ENCODE results near the gene ACVR1B.

Gene ACVR1B

GRCh38 chr12:51937926-51938325 lies 13.6 kb upstream of the ACVR1B start:
- no peaks in the 10 kb centered on the region for H3K4me1 ChIP-seq (ENCODE audit: control insufficient read depth, low read depth, low read length)
- H3K36me3 ChIP-seq (ENCODE audit: control insufficient read depth, low read depth, low read length) = no peaks in the 10 kb centered on the region
- no peaks in the 10 kb centered on the region for H3K27me3 ChIP-seq (ENCODE audit: control insufficient read depth, insufficient read depth, low read length)
- no peak overlapping the region for H3K4me3 ChIP-seq (ENCODE audit: low read length)
- H3K27ac ChIP-seq (ENCODE audit: low read length) = no peak overlapping the region
- H3K9ac ChIP-seq (ENCODE audit: low read length) = no peak overlapping the region
- H3K9me3 ChIP-seq (ENCODE audit: control insufficient read depth, low read depth, low read length) = no peaks in the 10 kb centered on the region

- no peaks in the 10 kb centered on the region for H3K9me3 ChIP-seq (ENCODE audit: control insufficient read depth, low read depth, low read length)
- no peak overlapping the region for H3K27ac ChIP-seq (ENCODE audit: low read length)
- no peaks in the 10 kb centered on the region for H3K36me3 ChIP-seq (ENCODE audit: control insufficient read depth, low read depth, low read length)
- H3K4me3 ChIP-seq (ENCODE audit: low read length) = no peak overlapping the region
- H3K27me3 ChIP-seq (ENCODE audit: control insufficient read depth, insufficient read depth, low read length) = no peaks in the 10 kb centered on the region
- no peaks in the 10 kb centered on the region for H3K4me1 ChIP-seq (ENCODE audit: control insufficient read depth, low read depth, low read length)
- H3K9ac ChIP-seq (ENCODE audit: low read length) = no peak overlapping the region
These were observed 12.8 kb upstream of the ACVR1B start for GRCh38 chr12:51938726-51939125.

GRCh38 chr12:51941011-51941581 lies 10.4 kb upstream of the ACVR1B start:
- H3K4me3 ChIP-seq (ENCODE audit: low read length) = no peak overlapping the region
- H3K27ac ChIP-seq (ENCODE audit: low read length) = no peak overlapping the region

GRCh38 chr12:51941604-51942003 lies 9.9 kb upstream of the ACVR1B start:
- Histone ChIP-seq H3K27ac (ENCODE audit: low read length) (no peak overlapping the region), H3K4me3 (ENCODE audit: low read length) (no peak overlapping the region), H3K4me1 (ENCODE audit: control insufficient read depth, low read depth, low read length) (no peaks in the 10 kb centered on the region), H3K9me3 (ENCODE audit: control insufficient read depth, low read depth, low read length) (peaks cover 5% of the 10 kb centered on the region), H3K9ac (ENCODE audit: low read length) (no peak overlapping the region), H3K27me3 (ENCODE audit: control insufficient read depth, insufficient read depth, low read length) (no peaks in the 10 kb centered on the region), H3K36me3 (ENCODE audit: control insufficient read depth, low read depth, low read length) (no peaks in the 10 kb centered on the region)

More at GRCh38 chr12:51941011-51941581, 10.4 kb upstream of the ACVR1B start:
- no peaks in the 10 kb centered on the region for H3K36me3 ChIP-seq (ENCODE audit: control insufficient read depth, low read depth, low read length)
- no peaks in the 10 kb centered on the region for H3K27me3 ChIP-seq (ENCODE audit: control insufficient read depth, insufficient read depth, low read length)
- H3K4me1 ChIP-seq (ENCODE audit: control insufficient read depth, low read depth, low read length) = no peaks in the 10 kb centered on the region
- peaks cover 5% of the 10 kb centered on the region for H3K9me3 ChIP-seq (ENCODE audit: control insufficient read depth, low read depth, low read length)
- no peak overlapping the region for H3K9ac ChIP-seq (ENCODE audit: low read length)

- Histone ChIP-seq H3K9ac (ENCODE audit: low read length) (no peak overlapping the region), H3K4me3 (ENCODE audit: low read length) (no peak overlapping the region), H3K4me1 (ENCODE audit: control insufficient read depth, low read depth, low read length) (no peaks in the 10 kb centered on the region), H3K27ac (ENCODE audit: low read length) (no peak overlapping the region), H3K9me3 (ENCODE audit: control insufficient read depth, low read depth, low read length) (peaks cover 5% of the 10 kb centered on the region), H3K27me3 (ENCODE audit: control insufficient read depth, insufficient read depth, low read length) (no peaks in the 10 kb centered on the region), H3K36me3 (ENCODE audit: control insufficient read depth, low read depth, low read length) (no peaks in the 10 kb centered on the region)
These were observed 9.4 kb upstream of the ACVR1B start for GRCh38 chr12:51942056-51942455.

GRCh38 chr12:51942501-51943000 lies 8.9 kb upstream of the ACVR1B start:
- Histone ChIP-seq H3K9ac (ENCODE audit: low read length) (no peak overlapping the region), H3K27me3 (ENCODE audit: control insufficient read depth, insufficient read depth, low read length) (peaks cover 2% of the 10 kb centered on the region), H3K36me3 (ENCODE audit: control insufficient read depth, low read depth, low read length) (no peaks in the 10 kb centered on the region), H3K4me1 (ENCODE audit: control insufficient read depth, low read depth, low read length) (no peaks in the 10 kb centered on the region), H3K9me3 (ENCODE audit: control insufficient read depth, low read depth, low read length) (peaks cover 5% of the 10 kb centered on the region), H3K4me3 (ENCODE audit: low read length) (no peak overlapping the region), H3K27ac (ENCODE audit: low read length) (no peak overlapping the region)

- H3K9me3 ChIP-seq (ENCODE audit: control insufficient read depth, low read depth, low read length) = peaks cover 5% of the 10 kb centered on the region
- no peak overlapping the region for H3K4me3 ChIP-seq (ENCODE audit: low read length)
- H3K27ac ChIP-seq (ENCODE audit: low read length) = no peak overlapping the region
- no peaks in the 10 kb centered on the region for H3K4me1 ChIP-seq (ENCODE audit: control insufficient read depth, low read depth, low read length)
- H3K27me3 ChIP-seq (ENCODE audit: control insufficient read depth, insufficient read depth, low read length) = peaks cover 9% of the 10 kb centered on the region
- H3K9ac ChIP-seq (ENCODE audit: low read length) = no peak overlapping the region
- no peaks in the 10 kb centered on the region for H3K36me3 ChIP-seq (ENCODE audit: control insufficient read depth, low read depth, low read length)
These were observed 8.2 kb upstream of the ACVR1B start for GRCh38 chr12:51943346-51943745.

GRCh38 chr12:51944608-51945233 lies 6.8 kb upstream of the ACVR1B start:
- H3K4me3 ChIP-seq (ENCODE audit: low read length) = no peak overlapping the region
- H3K27me3 ChIP-seq (ENCODE audit: control insufficient read depth, insufficient read depth, low read length) = peaks cover 22% of the 10 kb centered on the region
- H3K9ac ChIP-seq (ENCODE audit: low read length) = no peak overlapping the region
- H3K27ac ChIP-seq (ENCODE audit: low read length) = no peak overlapping the region
- H3K36me3 ChIP-seq (ENCODE audit: control insufficient read depth, low read depth, low read length) = no peaks in the 10 kb centered on the region
- H3K4me1 ChIP-seq (ENCODE audit: control insufficient read depth, low read depth, low read length) = no peaks in the 10 kb centered on the region
- peaks cover 5% of the 10 kb centered on the region for H3K9me3 ChIP-seq (ENCODE audit: control insufficient read depth, low read depth, low read length)

- Histone ChIP-seq H3K27me3 (ENCODE audit: control insufficient read depth, insufficient read depth, low read length) (peaks cover 36% of the 10 kb centered on the region), H3K9me3 (ENCODE audit: control insufficient read depth, low read depth, low read length) (peaks cover 5% of the 10 kb centered on the region), H3K27ac (ENCODE audit: low read length) (no peak overlapping the region), H3K9ac (ENCODE audit: low read length) (no peak overlapping the region), H3K36me3 (ENCODE audit: control insufficient read depth, low read depth, low read length) (no peaks in the 10 kb centered on the region), H3K4me1 (ENCODE audit: control insufficient read depth, low read depth, low read length) (no peaks in the 10 kb centered on the region), H3K4me3 (ENCODE audit: low read length) (no peak overlapping the region)
These were observed 4.1 kb upstream of the ACVR1B start for GRCh38 chr12:51947246-51947996.

- Histone ChIP-seq H3K9me3 (ENCODE audit: control insufficient read depth, low read depth, low read length) (peaks cover 5% of the 10 kb centered on the region), H3K36me3 (ENCODE audit: control insufficient read depth, low read depth, low read length) (no peaks in the 10 kb centered on the region), H3K4me3 (ENCODE audit: low read length) (no peak overlapping the region), H3K9ac (ENCODE audit: low read length) (no peak overlapping the region), H3K27me3 (ENCODE audit: control insufficient read depth, insufficient read depth, low read length) (peaks cover 40% of the 10 kb centered on the region), H3K4me1 (ENCODE audit: control insufficient read depth, low read depth, low read length) (peaks cover 3% of the 10 kb centered on the region), H3K27ac (ENCODE audit: low read length) (no peak overlapping the region)
These were observed 3.4 kb upstream of the ACVR1B start for GRCh38 chr12:51948066-51948465.

GRCh38 chr12:51949342-51950030 lies 2.0 kb upstream of the ACVR1B start:
- peaks cover 5% of the 10 kb centered on the region for H3K4me1 ChIP-seq (ENCODE audit: control insufficient read depth, low read depth, low read length)

More at GRCh38 chr12:51949342-51950030, 2.0 kb upstream of the ACVR1B start:
- H3K27me3 ChIP-seq (ENCODE audit: control insufficient read depth, insufficient read depth, low read length) = peaks cover 46% of the 10 kb centered on the region
- no peaks in the 10 kb centered on the region for H3K36me3 ChIP-seq (ENCODE audit: control insufficient read depth, low read depth, low read length)
- H3K9me3 ChIP-seq (ENCODE audit: control insufficient read depth, low read depth, low read length) = peaks cover 4% of the 10 kb centered on the region
- no peak overlapping the region for H3K27ac ChIP-seq (ENCODE audit: low read length)
- H3K9ac ChIP-seq (ENCODE audit: low read length) = no peak overlapping the region
- H3K4me3 ChIP-seq (ENCODE audit: low read length) = no peak overlapping the region
